ENCODE data around the gene MUC22. TPM values are rescaled to one million over a fixed set of nuclear protein-coding genes. Genes with fewer than 3 reads are reported as not detected.

The MUC22 gene
- total and polyA plus RNA-seq, 2 donors (not counting 1 experiment from before 2014, with no cell fraction given) = not detected

DNA sequence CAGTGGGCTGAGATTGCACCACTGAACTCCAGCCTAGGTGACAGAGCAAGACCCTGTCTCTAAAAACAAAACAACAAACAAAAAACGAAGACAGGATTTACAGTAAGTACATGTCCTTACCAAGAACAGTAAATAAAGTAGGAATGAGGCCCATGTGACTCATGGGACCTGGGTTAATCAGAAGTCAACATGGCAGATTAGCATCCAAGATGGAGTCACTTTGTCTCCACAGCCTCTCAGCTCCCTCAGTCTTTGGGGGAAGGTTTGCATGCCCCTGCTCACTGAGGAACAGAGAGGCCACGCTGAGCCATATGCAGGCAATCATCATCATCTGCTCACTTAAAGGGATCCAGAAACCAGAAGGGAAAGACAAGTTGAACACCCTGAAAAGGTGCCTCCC, 7.8 kb upstream of the MUC22 start:
- Histone ChIP-seq H3K9ac (ENCODE audit: insufficient read depth, low read length) (no peak overlapping the region), H3K4me3 (replicated peaks in 1 of 4; ENCODE audit: control extremely low read depth in 1 of 4, insufficient read depth in 1 of 4, low read depth in 3 of 4, low read length in 4 of 4) (no peak overlapping the region), H3K27me3 (ENCODE audit: control insufficient read depth, insufficient read depth, low read length) (peaks cover 2% of the 10 kb centered on the region), H3K4me1 (ENCODE audit: control insufficient read depth, extremely low read depth, insufficient read depth, low read length) (peaks cover 1% of the 10 kb centered on the region), H4K20me1 (ENCODE audit: control insufficient read depth, extremely low read depth, insufficient read depth, low read length) (no peaks in the 10 kb centered on the region), H3K4me2 (ENCODE audit: extremely low read depth, insufficient read depth, low read length) (no peak overlapping the region), H3K79me2 (ENCODE audit: control insufficient read depth, insufficient read depth, low read length) (no peaks in the 10 kb centered on the region), H3K9me3 (ENCODE audit: control insufficient read depth, insufficient read depth, low read depth, low read length) (no peaks in the 10 kb centered on the region), H3K27ac (ENCODE audit: insufficient read depth, low read length) (no peak overlapping the region), H2AFZ (ENCODE audit: low read length) (no peak overlapping the region), H3K36me3 (ENCODE audit: control insufficient read depth, insufficient read depth, low read length) (no peaks in the 10 kb centered on the region)
- no peak for DNase-seq (ENCODE audit: low read depth in 2 of 2)
- TF ChIP-seq, protein P1, sequence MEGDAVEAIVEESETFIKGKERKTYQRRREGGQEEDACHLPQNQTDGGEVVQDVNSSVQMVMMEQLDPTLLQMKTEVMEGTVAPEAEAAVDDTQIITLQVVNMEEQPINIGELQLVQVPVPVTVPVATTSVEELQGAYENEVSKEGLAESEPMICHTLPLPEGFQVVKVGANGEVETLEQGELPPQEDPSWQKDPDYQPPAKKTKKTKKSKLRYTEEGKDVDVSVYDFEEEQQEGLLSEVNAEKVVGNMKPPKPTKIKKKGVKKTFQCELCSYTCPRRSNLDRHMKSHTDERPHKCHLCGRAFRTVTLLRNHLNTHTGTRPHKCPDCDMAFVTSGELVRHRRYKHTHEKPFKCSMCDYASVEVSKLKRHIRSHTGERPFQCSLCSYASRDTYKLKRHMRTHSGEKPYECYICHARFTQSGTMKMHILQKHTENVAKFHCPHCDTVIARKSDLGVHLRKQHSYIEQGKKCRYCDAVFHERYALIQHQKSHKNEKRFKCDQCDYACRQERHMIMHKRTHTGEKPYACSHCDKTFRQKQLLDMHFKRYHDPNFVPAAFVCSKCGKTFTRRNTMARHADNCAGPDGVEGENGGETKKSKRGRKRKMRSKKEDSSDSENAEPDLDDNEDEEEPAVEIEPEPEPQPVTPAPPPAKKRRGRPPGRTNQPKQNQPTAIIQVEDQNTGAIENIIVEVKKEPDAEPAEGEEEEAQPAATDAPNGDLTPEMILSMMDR (conservative IDR thresholded peaks at IDR 0.05 in 1 of 2, IDR thresholded peaks at IDR 0.05 in 1 of 2; ENCODE audit: low read depth in 1 of 2, low read length in 2 of 2) = no peak
- TF ChIP-seq EZH2 (IDR thresholded peaks at IDR 0.05; ENCODE audit: low read length, missing control alignments) = no peak

DNA sequence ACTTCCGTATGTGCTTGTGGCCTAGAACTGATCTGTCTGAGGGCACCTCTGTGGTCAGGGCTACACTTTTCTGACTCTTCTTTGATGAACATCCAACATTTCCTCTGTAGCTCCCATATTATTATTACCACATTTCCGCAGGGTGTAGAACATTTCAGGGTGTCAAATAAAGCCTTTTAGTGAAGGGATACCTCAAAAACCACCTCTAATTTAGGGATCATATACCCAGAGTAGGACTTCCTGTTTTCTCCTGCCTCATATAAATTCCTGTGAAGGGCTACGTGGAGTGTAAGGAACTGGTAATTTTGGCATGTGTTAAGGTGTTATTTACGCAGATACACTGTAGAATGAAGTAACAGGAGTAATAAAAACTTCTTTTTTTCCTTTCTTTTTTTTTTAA, 5.5 kb upstream of the MUC22 start:
- Histone ChIP-seq H3K79me2 (ENCODE audit: control insufficient read depth, insufficient read depth, low read length) (no peaks in the 10 kb centered on the region), H3K4me2 (ENCODE audit: extremely low read depth, insufficient read depth, low read length) (no peak overlapping the region), H3K4me1 (ENCODE audit: control insufficient read depth, extremely low read depth, insufficient read depth, low read length) (peaks cover 6% of the 10 kb centered on the region), H2AFZ (ENCODE audit: low read length) (no peak overlapping the region), H3K27me3 (ENCODE audit: control insufficient read depth, insufficient read depth, low read length) (no peaks in the 10 kb centered on the region), H3K9ac (ENCODE audit: insufficient read depth, low read length) (no peak overlapping the region), H3K36me3 (ENCODE audit: control insufficient read depth, insufficient read depth, low read length) (no peaks in the 10 kb centered on the region), H3K27ac (ENCODE audit: insufficient read depth, low read length) (no peak overlapping the region), H3K9me3 (ENCODE audit: control insufficient read depth, insufficient read depth, low read depth, low read length) (no peaks in the 10 kb centered on the region), H3K4me3 (replicated peaks in 1 of 4; ENCODE audit: control extremely low read depth in 1 of 4, insufficient read depth in 1 of 4, low read depth in 3 of 4, low read length in 4 of 4) (no peak overlapping the region), H4K20me1 (ENCODE audit: control insufficient read depth, extremely low read depth, insufficient read depth, low read length) (no peaks in the 10 kb centered on the region)
- TF ChIP-seq, protein P1 (conservative IDR thresholded peaks at IDR 0.05 in 1 of 2, IDR thresholded peaks at IDR 0.05 in 1 of 2; ENCODE audit: low read depth in 1 of 2, low read length in 2 of 2) = no peak
- TF ChIP-seq EZH2 (IDR thresholded peaks at IDR 0.05; ENCODE audit: low read length, missing control alignments) = no peak
- DNase-seq (ENCODE audit: low read depth in 2 of 2) = no peak

DNA sequence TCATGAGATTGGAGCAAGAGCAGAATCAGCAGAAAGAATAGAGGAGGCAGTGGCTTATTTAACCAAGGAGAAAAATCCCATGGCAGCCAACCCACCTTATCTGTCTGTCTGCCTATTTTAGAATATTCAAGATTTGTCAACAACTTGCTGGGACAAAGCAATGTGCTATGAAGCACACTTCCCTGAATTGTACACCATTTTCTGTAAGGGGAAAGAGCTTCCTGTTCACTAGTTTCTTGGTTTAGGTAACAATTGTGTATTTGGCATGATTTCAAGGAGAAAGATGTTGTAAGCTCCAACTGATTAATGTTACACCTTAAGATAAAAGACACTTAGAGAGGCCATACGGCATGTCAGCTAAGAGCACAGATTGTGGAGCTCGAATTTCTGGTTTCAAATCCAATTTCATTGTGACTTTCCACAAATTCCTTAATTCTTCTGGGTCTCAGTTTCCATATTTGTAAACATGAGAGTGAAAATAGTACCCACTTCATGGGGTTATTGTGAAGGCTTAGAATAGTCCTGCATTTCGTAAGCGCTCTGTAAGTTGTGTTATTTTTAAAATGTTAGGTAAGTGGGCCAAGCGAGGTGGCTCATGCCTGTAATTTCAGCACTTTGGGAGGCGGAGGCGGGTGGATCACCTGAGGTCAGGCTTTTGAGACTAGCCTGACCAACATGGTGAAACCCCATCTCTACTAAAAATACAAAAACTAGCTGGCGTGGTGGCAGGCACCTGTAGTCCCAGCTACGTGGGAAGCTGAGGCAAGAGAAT, 4.8 kb upstream of the MUC22 start:
- no peaks in the 10 kb centered on the region for H3K9me3 ChIP-seq (ENCODE audit: control insufficient read depth, insufficient read depth, low read depth, low read length)
- no peaks in the 10 kb centered on the region for H3K27me3 ChIP-seq (ENCODE audit: control insufficient read depth, insufficient read depth, low read length)
- no peak overlapping the region for H3K27ac ChIP-seq (ENCODE audit: insufficient read depth, low read length)
- H3K36me3 ChIP-seq (ENCODE audit: control insufficient read depth, insufficient read depth, low read length) = no peaks in the 10 kb centered on the region
- H4K20me1 ChIP-seq (ENCODE audit: control insufficient read depth, extremely low read depth, insufficient read depth, low read length) = no peaks in the 10 kb centered on the region
- TF ChIP-seq, protein P1 (conservative IDR thresholded peaks at IDR 0.05 in 1 of 2, IDR thresholded peaks at IDR 0.05 in 1 of 2; ENCODE audit: low read depth in 1 of 2, low read length in 2 of 2) = no peak
- TF ChIP-seq EZH2 (IDR thresholded peaks at IDR 0.05; ENCODE audit: low read length, missing control alignments) = no peak
- no peaks in the 10 kb centered on the region for H3K79me2 ChIP-seq (ENCODE audit: control insufficient read depth, insufficient read depth, low read length)
- H3K9ac ChIP-seq (ENCODE audit: insufficient read depth, low read length) = no peak overlapping the region
- H2AFZ ChIP-seq (ENCODE audit: low read length) = no peak overlapping the region
- peaks cover 6% of the 10 kb centered on the region for H3K4me1 ChIP-seq (ENCODE audit: control insufficient read depth, extremely low read depth, insufficient read depth, low read length)
- peak in 1 of 2 donors; percentile 11 for DNase-seq (ENCODE audit: low read depth in 2 of 2)
- H3K4me3 ChIP-seq (replicated peaks in 1 of 4; ENCODE audit: control extremely low read depth in 1 of 4, insufficient read depth in 1 of 4, low read depth in 3 of 4, low read length in 4 of 4) = no peak overlapping the region
- no peak overlapping the region for H3K4me2 ChIP-seq (ENCODE audit: extremely low read depth, insufficient read depth, low read length)

Data from fibroblast of lung (primary cell).